ENCODE measurements around the gene RPL5.

DNA sequence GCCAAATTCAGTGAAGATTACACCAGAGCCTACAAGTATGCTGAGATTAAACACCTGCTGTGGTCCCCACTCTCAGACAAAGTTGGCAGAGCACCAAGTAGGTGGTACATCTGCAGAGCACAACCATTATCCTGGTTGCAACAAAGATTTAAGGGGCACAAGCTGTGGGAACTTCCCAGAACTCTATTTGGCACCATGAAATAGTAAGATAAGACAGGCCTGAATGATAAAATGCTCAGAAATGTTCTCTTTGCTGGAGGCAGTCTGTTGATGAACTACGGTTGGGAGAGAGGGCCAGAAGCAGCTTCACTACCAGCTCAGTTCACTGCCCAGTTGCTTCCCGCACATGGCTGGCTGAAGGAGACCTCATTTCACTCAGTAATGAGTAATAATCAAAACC, 19.9 kb downstream of the RPL5 start:
- TF ChIP-seq TBP (optimal IDR thresholded peaks at IDR 0.05; ENCODE audit: low read depth, low read length): no peak
- TF ChIP-seq HDAC1 (IDR thresholded peaks at IDR 0.05): no peak
- TF ChIP-seq, protein P1, sequence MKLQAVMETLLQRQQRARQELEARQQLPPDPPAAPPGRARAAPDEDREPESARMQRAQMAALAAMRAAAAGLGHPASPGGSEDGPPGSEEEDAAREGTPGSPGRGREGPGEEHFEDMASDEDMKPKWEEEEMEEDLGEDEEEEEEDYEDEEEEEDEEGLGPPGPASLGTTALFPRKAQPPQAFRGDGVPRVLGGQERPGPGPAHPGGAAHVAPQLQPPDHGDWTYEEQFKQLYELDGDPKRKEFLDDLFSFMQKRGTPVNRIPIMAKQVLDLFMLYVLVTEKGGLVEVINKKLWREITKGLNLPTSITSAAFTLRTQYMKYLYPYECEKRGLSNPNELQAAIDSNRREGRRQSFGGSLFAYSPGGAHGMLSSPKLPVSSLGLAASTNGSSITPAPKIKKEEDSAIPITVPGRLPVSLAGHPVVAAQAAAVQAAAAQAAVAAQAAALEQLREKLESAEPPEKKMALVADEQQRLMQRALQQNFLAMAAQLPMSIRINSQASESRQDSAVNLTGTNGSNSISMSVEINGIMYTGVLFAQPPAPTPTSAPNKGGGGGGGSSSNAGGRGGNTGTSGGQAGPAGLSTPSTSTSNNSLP (IDR thresholded peaks at IDR 0.05; ENCODE audit: borderline replicate concordance, low read depth, low read length): no peak
- no peak for TF ChIP-seq ZNF274 (IDR thresholded peaks at IDR 0.05; ENCODE audit: borderline replicate concordance, low read depth, low read length)
- TF ChIP-seq, protein P2, sequence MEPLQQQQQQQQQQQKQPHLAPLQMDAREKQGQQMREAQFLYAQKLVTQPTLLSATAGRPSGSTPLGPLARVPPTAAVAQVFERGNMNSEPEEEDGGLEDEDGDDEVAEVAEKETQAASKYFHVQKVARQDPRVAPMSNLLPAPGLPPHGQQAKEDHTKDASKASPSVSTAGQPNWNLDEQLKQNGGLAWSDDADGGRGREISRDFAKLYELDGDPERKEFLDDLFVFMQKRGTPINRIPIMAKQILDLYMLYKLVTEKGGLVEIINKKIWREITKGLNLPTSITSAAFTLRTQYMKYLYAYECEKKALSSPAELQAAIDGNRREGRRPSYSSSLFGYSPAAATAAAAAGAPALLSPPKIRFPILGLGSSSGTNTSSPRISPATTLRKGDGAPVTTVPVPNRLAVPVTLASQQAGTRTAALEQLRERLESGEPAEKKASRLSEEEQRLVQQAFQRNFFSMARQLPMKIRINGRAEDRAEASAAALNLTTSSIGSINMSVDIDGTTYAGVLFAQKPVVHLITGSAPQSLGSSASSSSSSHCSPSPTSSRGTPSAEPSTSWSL (CRISPR knock-in tag; IDR thresholded peaks at IDR 0.05; ENCODE audit: borderline replicate concordance): no peak
- no peak for TF ChIP-seq SMARCC2 (IDR thresholded peaks at IDR 0.05; ENCODE audit: low read depth)
- no peak for TF ChIP-seq RAD21 (CRISPR knock-in tag; conservative IDR thresholded peaks at IDR 0.05 in 1 of 2, IDR thresholded peaks at IDR 0.05 in 1 of 2)
- TF ChIP-seq FOSL1 (tag; conservative IDR thresholded peaks at IDR 0.05): no peak
- TF ChIP-seq, protein P3, sequence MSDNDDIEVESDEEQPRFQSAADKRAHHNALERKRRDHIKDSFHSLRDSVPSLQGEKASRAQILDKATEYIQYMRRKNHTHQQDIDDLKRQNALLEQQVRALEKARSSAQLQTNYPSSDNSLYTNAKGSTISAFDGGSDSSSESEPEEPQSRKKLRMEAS (CRISPR knock-in tag; IDR thresholded peaks at IDR 0.05): no peak
- no peak for TF ChIP-seq ZNF778 (CRISPR knock-in tag; IDR thresholded peaks at IDR 0.05)

Measured in K562 (cell line).